Measurements from ENCODE around the gene PSMC4.

DNA sequence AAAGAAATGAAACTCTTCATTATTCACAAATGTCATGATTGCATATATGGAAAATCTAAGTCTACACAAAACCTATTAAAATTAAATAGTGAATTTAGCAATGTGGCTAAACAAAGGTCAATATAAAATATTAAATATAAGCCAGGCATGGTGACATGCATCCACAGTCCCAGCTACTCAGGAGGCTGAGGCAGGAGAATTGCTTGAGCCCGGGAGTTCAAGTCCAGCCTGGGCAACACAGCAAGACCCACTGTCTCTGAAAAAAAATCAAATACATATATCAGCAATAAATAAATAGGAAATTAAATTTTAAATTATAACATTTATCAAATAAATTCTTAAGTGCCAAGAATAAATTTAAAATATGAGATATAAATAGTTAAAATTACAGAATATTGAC lies 11.9 kb downstream of the PSMC4 start:
- TF ChIP-seq, protein P1, sequence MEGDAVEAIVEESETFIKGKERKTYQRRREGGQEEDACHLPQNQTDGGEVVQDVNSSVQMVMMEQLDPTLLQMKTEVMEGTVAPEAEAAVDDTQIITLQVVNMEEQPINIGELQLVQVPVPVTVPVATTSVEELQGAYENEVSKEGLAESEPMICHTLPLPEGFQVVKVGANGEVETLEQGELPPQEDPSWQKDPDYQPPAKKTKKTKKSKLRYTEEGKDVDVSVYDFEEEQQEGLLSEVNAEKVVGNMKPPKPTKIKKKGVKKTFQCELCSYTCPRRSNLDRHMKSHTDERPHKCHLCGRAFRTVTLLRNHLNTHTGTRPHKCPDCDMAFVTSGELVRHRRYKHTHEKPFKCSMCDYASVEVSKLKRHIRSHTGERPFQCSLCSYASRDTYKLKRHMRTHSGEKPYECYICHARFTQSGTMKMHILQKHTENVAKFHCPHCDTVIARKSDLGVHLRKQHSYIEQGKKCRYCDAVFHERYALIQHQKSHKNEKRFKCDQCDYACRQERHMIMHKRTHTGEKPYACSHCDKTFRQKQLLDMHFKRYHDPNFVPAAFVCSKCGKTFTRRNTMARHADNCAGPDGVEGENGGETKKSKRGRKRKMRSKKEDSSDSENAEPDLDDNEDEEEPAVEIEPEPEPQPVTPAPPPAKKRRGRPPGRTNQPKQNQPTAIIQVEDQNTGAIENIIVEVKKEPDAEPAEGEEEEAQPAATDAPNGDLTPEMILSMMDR (conservative IDR thresholded peaks at IDR 0.05; ENCODE audit: low read length): no peak
- no peak for TF ChIP-seq EZH2phosphoT487 (IDR thresholded peaks at IDR 0.05; ENCODE audit: borderline replicate concordance)
